HG02588 (cell line): Measurements from ENCODE around the gene DYRK1A.
A peak's percentile ranks its signal among the peaks of the same experiment; 100 is the strongest.
"Not testable (repeated sequence)": the region's sequence is repeated elsewhere in the genome, so short reads cannot be mapped to it uniquely, and the experiment has no call there.

Experiments used
- ATAC-seq: cut with Tn5 transposase; IDR thresholded peaks from one replicate; pipeline ENCODE4 v1.9.1; 2021; ENCODE audit warnings: mild to moderate bottlenecking, moderate library complexity; ENCODE audit not compliant: unreplicated experiment

The DYRK1A gene

GRCh38 chr21:37546949-37547614 lies 180.5 kb downstream of the DYRK1A start:
- ATAC-seq = no peak

GRCh38 chr21:37547615-37548200 lies 181.1 kb downstream of the DYRK1A start:
- no peak for ATAC-seq

- no peak for ATAC-seq
Observed at GRCh38 chr21:37548521-37548981, 182.0 kb downstream of the DYRK1A start.

- not testable (repeated sequence) for ATAC-seq
Observed at GRCh38 chr21:37549730-37550129, 183.2 kb downstream of the DYRK1A start.

GRCh38 chr21:37550157-37550556 lies 183.6 kb downstream of the DYRK1A start:
- ATAC-seq = no peak

GRCh38 chr21:37550618-37551330 lies 184.2 kb downstream of the DYRK1A start:
- ATAC-seq = no peak

- no peak for ATAC-seq
Observed at GRCh38 chr21:37551331-37551992, 184.9 kb downstream of the DYRK1A start.

- no peak for ATAC-seq
Observed at GRCh38 chr21:37551993-37552355, 185.4 kb downstream of the DYRK1A start.

GRCh38 chr21:37552496-37553029 lies 186.0 kb downstream of the DYRK1A start:
- ATAC-seq = no peak

GRCh38 chr21:37553078-37553481 lies 186.5 kb downstream of the DYRK1A start:
- ATAC-seq = no peak

GRCh38 chr21:37554661-37555379 lies 188.2 kb downstream of the DYRK1A start:
- ATAC-seq = no peak

GRCh38 chr21:37555672-37556261 lies 189.2 kb downstream of the DYRK1A start:
- no peak for ATAC-seq

- peak; percentile 93 for ATAC-seq
Observed at GRCh38 chr21:37557261-37557950, 190.8 kb downstream of the DYRK1A start.

- no peak for ATAC-seq
Observed at GRCh38 chr21:37558676-37559211, 192.2 kb downstream of the DYRK1A start.

GRCh38 chr21:37560385-37560784 lies 193.8 kb downstream of the DYRK1A start:
- ATAC-seq = no peak

- ATAC-seq = no peak
Observed at GRCh38 chr21:37561506-37561905, 194.9 kb downstream of the DYRK1A start.

- ATAC-seq = no peak
Observed at GRCh38 chr21:37561941-37562919, 195.7 kb downstream of the DYRK1A start.
